Mammary epithelial cell (primary cell): ENCODE data around the gene ROR1.

Experiments
- EZH2 ChIP-seq: IDR thresholded peaks from 2 replicates; pipeline ENCODE4 v1.6.1; 2012; ENCODE audit warnings: low read length, inconsistent platforms, borderline replicate concordance
- TF ChIP-seq, protein P1 (sequence below), 2 donors: IDR thresholded peaks in 1 of 2; conservative IDR thresholded peaks in 1 of 2; 2 replicates each; pipeline ENCODE4 v1.5.1; 2011 to 2012; ENCODE audit warnings: inconsistent platforms in 2 of 2, low read length in 2 of 2, mild to moderate bottlenecking in 2 of 2, control low read depth in 1 of 2, low read depth in 1 of 2; ENCODE audit not compliant: insufficient read depth in 1 of 2; ENCODE audit errors: extremely low read depth in 1 of 2

DNA sequence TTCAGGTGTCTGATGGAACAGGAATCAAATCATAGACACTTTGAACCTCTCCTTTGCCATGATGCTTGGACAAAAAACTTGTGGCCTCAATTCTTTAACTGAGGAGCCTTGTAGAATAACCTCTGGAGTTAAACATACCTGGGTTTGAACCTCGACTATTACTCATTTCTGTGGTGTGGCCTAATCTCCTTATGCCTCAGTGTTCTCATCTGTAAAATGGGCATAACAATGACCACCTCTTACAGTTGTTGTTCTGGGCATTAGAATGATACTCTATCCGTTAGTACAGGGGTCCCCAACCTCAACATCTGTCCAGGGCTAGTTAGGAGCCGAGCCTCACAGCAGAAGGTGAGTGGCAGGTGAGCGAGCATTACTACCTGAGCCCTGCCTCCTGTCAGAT lies 137.2 kb downstream of the ROR1 start:
- TF ChIP-seq, protein P1, sequence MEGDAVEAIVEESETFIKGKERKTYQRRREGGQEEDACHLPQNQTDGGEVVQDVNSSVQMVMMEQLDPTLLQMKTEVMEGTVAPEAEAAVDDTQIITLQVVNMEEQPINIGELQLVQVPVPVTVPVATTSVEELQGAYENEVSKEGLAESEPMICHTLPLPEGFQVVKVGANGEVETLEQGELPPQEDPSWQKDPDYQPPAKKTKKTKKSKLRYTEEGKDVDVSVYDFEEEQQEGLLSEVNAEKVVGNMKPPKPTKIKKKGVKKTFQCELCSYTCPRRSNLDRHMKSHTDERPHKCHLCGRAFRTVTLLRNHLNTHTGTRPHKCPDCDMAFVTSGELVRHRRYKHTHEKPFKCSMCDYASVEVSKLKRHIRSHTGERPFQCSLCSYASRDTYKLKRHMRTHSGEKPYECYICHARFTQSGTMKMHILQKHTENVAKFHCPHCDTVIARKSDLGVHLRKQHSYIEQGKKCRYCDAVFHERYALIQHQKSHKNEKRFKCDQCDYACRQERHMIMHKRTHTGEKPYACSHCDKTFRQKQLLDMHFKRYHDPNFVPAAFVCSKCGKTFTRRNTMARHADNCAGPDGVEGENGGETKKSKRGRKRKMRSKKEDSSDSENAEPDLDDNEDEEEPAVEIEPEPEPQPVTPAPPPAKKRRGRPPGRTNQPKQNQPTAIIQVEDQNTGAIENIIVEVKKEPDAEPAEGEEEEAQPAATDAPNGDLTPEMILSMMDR (conservative IDR thresholded peaks at IDR 0.05 in 1 of 2, IDR thresholded peaks at IDR 0.05 in 1 of 2; ENCODE audit: extremely low read depth in 1 of 2, insufficient read depth in 1 of 2, low read depth in 1 of 2, low read length in 2 of 2): no peak
- TF ChIP-seq EZH2: no peak
